ENCODE results near the gene RNF144A.
"Not testable (repeated sequence)": the region's sequence is repeated elsewhere in the genome, so short reads cannot be mapped to it uniquely, and the experiment has no call there.

- not testable (repeated sequence) for TF ChIP-seq MAX, CTCF (IDR thresholded peaks at IDR 0.05; ENCODE audit: low read depth, low read length)
These were observed 18.4 kb downstream of the RNF144A start for GRCh38 chr2:6935652-6936020.

Data from NB4 (cell line).